HG03159 (cell line): Measurements from ENCODE around the gene CDH9.

Experiments
- ATAC-seq: cut with Tn5 transposase; IDR thresholded peaks from one replicate; pipeline ENCODE4 v1.9.1; 2021; ENCODE audit warnings: mild to moderate bottlenecking, moderate library complexity; ENCODE audit not compliant: unreplicated experiment

The CDH9 gene, protein sequence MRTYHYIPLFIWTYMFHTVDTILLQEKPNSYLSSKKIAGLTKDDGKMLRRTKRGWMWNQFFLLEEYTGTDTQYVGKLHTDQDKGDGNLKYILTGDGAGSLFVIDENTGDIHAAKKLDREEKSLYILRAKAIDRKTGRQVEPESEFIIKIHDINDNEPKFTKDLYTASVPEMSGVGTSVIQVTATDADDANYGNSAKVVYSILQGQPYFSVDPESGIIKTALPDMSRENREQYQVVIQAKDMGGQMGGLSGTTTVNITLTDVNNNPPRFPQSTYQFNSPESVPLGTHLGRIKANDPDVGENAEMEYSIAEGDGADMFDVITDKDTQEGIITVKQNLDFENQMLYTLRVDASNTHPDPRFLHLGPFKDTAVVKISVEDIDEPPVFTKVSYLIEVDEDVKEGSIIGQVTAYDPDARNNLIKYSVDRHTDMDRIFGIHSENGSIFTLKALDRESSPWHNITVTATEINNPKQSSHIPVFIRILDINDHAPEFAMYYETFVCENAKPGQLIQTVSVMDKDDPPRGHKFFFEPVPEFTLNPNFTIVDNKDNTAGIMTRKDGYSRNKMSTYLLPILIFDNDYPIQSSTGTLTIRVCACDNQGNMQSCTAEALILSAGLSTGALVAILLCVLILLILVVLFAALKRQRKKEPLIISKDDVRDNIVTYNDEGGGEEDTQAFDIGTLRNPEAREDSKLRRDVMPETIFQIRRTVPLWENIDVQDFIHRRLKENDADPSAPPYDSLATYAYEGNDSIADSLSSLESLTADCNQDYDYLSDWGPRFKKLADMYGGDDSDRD

DNA sequence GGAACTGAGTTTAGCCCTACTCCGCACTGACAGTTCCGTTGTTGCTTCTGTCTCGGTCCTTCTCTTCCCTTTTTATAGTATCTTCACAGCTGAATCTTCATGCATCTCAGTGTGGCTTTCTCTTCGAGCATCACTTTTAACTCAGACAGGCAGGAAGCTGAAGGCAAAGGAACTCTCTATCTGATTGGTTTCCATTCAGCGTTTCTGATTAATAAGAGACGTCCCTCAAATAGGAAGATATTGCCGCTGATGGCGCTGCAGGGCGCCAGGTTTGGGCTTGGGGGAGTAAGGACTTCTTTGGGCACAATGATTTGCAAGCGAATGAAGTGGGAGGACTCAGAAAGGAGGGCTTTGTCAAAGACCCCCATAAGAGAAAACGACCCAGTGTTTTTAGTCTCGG, at the start of gene CDH9:
Gene CDH9 (minus strand): TSS at position 111 of the 400 bp plus-strand sequence. CDS start 50,253 bp downstream, outside the sequence.
- ATAC-seq = no peak

DNA sequence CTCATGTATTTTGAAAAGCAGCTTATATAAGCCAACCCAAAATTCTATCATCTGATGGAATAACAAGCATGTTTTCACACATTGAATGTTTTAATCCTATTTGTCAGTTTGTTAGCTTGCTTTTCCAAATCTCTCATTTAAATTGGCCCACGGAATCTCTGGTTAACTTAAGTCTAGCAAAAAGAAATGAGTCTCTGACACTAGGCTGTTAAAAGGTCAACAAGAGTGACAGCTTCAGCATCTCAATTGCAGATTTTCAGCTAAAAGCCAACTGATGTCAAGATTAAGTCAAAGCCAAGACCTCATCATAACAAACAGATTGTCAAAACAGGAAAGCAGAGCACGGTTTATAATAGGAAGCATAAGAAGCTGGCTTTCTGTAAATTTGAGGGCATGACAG, 49.4 kb upstream of the CDH9 start:
- no peak for ATAC-seq

DNA sequence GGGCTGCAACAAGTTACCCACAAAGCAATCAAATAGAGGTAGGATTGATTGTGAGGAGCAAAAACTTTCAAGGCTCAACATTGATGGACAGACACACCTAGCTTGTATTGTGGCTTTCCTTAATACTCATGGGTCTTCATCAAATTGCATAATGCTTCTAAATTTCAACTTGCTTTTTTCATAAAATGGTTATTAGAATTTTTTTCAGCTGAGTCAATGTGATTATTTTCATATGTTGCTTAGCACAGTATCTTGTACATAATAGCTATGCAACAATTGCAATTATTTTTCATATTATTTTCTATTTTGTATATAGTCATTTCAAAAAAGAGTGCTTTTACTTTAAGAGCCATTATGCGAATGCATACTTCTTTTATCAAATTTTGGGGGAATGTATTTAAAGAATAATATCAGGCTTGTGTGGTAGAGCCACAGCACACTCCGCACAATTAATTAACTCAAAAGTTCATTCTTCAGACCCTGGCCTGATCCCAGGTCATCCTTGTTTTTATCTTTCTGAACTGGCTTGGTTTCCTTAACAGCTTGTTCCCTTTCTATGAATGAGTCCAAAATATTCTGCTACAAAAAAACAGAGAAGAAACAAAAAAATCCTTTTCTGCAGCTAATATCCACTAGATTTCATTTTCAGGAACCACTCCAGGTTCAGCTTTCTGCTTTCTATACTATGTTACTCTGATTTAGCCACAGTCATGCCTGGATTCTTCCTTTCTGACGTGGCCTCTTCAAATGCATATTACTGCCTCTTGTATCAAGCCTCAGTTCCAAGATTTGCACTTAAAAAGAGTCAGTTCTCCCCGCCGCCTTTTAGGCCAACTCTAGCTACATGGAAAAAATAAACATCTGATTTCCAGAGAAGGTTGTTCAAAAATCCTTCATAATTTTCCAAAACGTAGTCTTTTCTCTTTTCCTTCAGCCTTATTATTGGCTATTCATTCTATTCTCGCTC, 45.3 kb upstream of the CDH9 start:
- no peak for ATAC-seq

DNA sequence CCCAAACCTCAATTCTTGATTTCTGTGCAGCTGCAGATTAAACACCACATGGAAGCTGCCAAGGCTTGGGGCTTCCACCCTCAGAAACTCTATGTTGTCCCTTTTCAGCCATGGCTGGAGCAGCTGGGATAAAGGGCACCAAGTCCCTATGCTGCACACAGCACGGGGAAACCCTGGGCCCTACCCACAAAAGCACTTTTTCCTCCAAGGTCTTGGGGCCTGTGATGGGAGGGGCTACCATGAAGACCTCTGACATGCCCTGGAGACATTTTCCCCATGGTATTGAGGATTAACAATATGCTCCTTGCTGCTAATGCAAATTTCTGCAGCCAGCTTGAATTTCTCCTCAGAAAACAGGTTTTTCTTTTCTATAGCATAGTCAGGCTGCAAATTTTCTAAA, 41.8 kb upstream of the CDH9 start:
- no peak for ATAC-seq

DNA sequence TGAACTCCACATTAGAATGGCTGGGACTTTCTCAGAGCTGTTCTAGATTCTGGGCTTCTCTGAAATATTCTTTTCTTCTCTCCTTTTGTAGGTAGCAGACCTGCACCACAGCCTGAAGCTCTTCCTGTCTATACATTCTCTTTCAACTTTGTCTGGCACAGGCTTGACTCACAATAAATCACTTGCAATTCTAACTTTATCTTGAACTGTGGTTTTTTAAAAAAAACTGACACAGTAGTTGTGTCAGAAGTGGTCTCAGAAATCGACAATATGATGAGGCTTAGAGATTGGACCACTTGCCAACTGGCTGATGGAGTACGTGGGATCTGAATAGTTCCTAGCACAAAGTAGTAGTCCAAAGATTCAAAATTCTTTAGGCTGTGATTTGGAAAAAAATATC, 24.1 kb upstream of the CDH9 start:
- no peak for ATAC-seq

DNA sequence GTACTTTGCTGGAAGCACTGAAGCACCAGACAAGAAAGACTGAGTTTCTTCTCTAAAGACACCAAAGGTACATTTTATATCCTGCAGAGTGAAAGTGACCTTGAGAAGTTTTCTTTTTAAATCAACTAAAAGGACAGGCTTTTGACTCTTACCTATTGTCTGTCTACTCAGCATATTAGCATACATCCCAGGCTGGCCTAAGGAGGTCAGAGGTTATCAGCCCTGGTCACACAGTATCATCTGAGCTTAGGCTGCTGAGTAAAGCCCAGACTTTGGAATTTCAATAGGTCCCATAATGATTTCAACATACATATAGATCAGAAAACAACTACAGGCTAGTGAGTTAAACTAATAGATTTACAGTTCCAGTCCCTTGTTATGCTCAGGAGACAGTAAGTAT, 10.1 kb upstream of the CDH9 start:
- no peak for ATAC-seq

DNA sequence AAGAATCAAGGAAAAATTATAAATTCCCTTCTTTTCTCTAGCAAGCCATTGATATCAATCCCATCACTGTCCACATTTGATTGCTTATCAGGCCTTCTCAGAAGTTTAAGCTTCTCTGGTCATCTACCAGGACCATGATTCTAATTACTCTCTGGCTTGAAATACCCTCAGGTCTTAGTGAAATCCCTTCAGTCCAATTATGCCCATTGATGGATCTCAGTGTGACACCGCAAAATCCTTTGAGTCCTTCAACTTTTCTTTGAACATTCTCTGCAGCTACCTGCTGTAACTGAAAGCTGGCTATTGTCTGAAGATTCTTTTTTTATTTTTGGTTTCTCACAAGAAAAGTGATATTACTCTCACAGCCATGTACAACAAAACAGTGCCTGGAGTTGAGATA, 3.0 kb upstream of the CDH9 start:
- ATAC-seq = no peak

DNA sequence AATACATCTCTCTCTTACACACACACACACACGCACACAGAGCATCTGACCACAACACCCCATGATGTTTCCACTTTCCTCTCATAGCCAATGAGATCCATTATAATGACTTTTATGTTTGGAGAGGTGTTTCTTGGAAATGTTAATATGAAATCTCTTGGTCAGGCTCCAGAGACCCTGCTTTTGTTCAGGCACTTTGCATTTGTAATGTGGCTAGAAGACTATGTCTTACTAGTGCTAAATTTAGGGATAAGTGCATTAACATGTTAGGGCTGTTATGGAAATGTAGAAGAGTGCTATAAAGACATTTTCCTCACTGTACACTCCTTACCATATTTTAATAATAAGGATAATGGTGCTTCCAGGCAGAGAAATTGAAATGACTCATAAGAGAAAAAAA, 3.8 kb downstream of the CDH9 start:
- ATAC-seq = no peak

DNA sequence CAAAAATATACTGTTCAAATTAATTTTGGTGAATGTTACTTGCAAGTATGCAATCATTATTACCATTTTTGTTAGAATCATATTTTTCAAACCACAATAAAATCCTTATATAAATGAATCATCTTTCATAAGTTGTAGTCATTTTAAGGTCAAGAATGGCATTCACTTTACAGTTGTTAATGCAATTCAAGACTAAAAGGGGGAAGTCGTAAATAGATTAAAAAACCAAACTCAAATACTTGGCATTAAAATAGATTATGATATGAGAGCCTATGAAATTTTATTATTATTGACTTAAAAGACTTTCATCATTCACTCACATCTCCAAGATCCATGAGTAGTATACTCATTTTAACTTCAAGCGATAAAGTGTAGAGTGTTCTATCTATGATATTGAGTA, 11.6 kb downstream of the CDH9 start:
- no peak for ATAC-seq

DNA sequence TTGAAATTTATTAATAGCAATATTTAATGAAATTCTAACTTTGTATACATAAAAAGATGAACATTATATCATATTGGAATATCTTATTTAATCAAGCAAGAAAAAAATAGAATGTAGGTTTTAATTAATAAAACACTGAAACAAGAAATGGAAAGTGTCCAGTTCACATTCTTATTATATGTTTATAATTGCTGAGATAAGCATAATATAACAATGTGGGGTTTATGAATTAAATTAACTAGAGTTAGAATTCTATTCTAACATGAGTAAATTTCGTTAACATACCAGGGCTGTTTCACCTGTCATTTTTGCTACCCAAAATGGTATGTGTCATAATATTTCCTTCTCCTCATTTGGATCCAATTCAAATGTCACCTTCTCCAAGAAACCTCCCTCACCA, 12.3 kb downstream of the CDH9 start:
- ATAC-seq = no peak

DNA sequence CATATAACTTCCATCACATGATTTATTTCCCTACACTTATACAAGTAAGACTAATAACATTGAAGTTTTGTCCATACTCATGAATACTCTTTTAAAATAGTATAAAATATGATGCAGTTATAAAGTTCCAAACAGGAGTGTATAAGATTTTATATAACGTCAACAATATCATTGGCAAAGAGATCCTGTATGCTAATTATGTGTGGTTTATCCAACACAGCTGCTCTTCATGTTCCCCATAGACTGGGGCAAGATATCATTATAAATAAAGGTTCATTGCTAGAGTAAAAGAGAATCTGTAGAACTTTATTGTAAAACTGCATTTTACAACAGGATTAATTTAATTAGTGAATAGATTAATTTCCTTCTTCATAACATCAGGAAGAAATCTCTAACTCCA, 16.9 kb downstream of the CDH9 start:
- ATAC-seq = no peak

DNA sequence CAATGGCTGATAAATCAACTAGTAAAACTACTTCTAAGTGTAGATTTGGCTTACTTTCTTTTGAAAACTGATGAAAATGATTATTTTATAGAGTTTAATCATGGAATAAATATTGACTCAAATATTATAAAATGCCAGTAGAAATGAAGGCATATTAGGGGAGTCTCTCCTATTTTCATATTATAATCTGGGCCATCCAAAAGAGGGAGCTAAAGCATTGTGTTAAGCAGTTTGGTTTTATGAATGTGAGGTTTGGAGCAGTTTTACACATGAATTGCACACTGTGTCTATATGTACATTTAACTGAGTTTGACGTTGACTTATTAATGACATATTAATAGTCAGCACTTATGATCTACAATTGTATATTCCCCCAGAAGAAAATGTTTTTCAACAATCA, 17.4 kb downstream of the CDH9 start:
- ATAC-seq = no peak

DNA sequence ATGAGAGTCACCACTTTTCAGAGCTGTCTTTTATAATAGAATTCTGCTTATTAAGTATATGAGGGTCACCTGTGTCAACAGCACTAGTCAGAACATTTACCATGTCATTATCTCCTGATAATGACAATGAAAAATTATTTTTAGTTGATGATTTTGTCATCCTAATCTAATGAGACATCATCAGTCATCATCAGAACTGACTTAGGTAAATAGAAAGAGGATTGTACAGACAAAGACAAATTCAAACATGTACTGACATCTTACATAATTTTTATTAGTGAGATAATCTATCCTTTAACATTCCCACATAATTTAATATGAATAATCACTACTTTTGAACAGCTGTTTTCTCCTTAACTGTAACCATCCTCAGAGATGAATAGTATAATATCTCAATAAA, 22.6 kb downstream of the CDH9 start:
- no peak for ATAC-seq

DNA sequence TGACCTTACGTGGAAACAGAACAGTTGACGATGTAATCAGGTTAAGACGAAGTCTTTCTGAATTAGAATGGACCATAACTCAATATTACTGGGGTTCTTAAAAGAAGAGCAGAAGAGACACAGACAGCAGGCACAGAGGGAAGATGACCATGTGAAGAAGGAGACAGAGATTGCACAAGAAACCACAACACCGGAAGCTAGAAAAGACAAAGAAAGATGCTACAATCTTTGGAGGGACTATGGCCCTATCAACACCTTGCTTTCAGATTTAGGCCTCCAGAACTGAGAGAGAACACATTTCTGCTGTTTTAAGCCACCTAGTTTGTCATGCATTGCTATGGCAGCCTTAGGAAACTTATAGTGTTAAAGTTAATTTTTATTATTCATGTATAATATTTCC, 27.1 kb downstream of the CDH9 start:
- ATAC-seq = no peak

DNA sequence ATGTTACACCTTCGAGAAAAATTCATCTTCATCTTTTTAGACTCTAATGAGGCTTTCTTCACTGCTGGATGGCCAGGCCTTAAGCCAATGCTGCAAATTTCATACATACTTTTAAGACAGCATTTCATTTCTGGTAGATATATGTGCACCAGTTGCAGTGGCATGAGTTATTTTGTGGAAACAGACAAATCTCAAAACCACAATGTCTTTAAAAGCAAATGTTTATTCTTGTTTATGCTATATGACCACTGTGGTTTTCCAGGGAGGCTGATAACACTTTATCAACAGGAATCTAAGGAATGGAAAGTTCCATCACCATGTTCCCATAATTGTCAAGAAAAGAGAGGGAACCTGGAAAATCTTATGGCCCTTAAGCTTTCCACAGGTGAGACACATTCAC, 27.7 kb downstream of the CDH9 start:
- ATAC-seq = no peak

DNA sequence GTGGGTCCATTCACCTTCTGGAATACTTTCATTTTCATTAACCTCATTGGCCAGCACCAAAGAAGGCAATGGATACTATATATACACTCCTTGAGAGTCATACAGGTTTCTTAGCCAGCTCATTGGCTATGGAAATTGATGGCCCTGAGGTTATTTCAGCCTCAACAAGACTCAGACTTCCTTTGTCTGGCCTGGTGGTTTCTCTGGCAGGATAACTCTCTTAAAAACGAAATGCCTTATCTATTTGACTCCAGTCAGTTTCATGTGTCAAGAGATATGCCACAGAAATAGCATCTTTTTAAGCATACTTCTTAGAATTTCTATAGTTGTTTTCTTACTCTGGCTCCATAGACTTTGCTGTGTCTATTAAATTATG, 28.9 kb downstream of the CDH9 start:
- no peak for ATAC-seq

DNA sequence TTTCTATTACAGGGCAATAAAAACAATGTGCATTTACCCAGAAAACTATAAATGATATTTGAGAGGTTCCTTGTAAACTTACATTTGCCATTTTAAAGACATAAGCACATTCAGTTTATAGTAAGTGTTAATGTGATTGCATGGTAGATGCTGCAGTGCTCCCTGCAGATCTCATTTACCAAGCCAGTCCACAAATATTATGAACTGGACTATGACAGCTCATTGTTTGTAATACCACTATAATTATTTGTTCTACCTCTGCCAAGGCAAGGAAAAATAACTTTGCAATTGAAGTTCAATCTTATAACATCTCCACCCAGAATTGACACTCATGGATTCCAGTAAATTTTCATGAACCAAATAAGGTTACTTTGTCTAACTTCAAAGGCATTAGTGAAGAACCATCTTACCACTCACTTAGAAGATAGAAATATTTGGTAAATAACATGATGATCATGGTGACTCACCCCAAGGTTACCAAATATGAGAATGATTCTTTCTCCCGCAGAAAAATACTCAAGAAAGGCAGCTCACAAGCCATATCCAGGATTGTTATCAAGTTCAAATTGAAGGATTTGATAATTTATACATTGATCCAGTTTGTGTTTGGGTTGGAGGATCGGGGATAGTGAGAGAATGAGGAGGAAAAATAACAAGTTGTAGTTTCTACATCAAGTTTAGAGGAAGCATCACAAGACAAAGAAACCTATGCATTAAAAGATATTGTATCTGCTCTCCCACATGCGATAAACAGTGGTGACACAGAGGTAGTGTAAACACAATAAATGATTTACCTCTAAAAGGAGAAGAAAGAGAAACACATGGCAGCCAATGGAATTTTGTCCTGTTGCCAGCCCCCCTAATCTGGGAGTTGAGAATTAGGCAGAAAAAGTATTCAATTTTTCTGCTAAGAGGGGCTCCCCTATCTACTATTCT, 29.5 kb downstream of the CDH9 start:
- ATAC-seq = no peak

DNA sequence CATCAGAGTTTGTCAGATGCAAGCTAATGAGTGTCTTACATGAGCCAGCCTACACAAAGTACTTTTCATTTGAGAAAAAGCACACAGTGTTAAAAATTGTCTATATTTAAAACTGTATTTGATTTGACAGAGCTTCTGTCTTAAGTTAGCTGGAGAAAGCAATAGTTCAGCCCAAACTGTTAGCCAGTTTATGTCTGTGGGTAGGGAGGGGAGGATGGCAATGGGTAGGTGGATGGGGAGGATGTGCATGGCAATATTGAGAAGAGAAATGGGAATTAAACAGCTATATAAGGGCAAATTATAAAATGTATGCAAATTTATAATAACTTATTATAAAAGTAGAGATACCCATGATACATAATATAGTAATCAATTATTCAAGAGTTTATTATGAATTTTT, 31.3 kb downstream of the CDH9 start:
- ATAC-seq = no peak

DNA sequence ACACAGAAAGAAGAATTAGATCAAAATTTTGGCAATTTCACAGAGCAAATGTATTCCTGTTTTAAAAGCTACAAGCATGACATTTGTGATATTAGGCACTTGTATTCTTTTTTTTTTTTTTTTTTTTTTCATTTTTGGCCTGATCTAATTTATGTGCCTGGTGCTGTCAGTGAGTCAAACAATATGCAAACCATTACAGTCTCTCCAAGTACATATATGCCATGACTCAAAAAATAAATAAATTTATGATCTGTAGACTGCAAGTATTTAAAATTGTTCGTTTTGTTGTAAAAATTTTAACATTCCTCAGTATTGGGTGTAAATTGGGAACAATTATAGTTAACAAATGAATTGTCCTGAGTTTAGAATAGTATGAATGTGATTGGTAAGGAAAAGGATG, 51.4 kb downstream of the CDH9 start:
- no peak for ATAC-seq

DNA sequence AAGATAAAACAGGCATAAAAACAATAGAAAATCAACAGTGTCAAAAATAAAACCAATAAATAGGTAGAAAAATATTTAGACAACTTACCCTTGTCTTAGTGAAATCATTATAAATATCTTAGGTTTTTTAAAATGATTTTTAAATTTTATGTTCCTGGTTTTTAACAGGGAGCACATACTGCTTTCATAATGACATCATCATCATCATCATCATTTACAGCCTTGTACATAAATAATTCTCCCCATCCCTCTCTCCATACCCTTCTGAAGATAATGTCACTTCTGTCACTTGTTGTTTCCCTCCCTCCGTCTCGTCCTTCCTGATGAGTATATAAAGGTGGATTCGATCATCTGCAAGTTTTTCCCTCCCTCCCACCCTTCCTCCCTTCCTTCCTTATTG, 56.6 kb downstream of the CDH9 start:
- ATAC-seq = no peak
